ENCODE data around the gene ZDHHC11. TPM values are rescaled to one million over a fixed set of nuclear protein-coding genes. Genes with fewer than 3 reads are reported as not detected.
A peak's percentile ranks its signal among the peaks of the same experiment; 100 is the strongest.
"Not testable (repeated sequence)": the region's sequence is repeated elsewhere in the genome, so short reads cannot be mapped to it uniquely, and the experiment has no call there.

Gene ZDHHC11
- total RNA-seq, 1 experiment from 2014 or later: 2.1 TPM

DNA sequence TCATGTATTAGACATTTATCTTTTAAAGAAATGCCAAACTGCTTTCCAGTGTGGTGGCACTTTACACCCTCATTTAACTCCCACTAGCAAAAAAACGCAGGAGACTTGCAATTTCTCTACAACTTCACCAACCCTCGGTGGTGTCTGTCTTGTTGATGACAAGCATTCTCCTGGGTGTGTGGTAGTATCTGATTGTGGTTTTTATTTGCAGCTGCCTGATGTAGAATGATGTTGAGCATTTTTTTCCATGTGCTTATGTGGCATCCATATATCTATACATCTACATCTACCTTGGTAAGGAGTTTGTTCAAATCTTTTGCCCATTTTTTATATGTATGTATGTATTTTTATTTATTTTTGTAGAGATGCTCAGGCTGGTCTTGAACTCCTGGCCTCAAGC, 16.8 kb downstream of the ZDHHC11 start:
- not testable (repeated sequence) for H3K27me3 ChIP-seq; H3K27ac ChIP-seq; H3K36me3 ChIP-seq; H3K4me3 ChIP-seq; H3K4me1 ChIP-seq; H3K9me3 ChIP-seq (replicated peaks); DNase-seq

DNA sequence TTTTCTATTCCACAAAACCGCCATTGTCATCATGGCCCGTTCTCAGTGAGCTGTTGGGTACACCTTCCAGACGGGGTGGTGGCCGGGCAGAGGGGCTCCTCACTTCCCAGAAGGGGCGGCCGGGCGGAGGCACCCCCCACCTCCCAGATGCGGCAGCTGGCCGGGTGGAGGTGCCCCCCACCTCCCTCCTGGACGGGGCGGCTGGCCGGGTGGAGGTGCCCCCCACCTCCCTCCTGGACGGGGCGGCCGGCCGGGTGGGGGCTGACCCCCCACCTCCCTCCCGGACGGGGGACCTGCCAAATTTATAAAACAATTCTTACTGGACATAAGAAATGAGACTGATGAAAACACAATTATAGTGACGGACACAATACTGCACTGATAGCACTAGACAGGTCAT, 22.6 kb downstream of the ZDHHC11 start:
- not testable (repeated sequence) for H3K27ac ChIP-seq; H3K4me1 ChIP-seq; H3K27me3 ChIP-seq; H3K4me3 ChIP-seq; H3K36me3 ChIP-seq; DNase-seq; H3K9me3 ChIP-seq (replicated peaks)

DNA sequence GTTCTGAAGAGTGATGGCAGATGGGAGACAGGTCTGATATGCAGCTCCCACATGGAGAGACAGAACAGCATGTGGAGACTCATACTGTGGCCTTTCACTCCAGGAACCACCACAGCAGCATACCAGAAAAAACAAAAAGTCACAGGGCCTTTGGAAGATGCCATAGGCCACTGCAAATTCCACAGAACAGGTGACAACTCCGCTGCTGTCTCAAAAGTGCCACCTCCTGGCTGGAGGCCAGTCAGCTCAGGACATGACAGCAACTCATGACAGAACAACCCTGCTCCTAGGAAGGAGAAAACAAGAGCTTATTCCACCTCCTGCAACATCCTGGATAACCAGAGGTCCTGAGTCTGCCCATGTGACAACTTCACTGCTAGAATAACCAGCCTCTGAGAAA, 25.2 kb downstream of the ZDHHC11 start:
- not testable (repeated sequence) for DNase-seq; H3K36me3 ChIP-seq; H3K27me3 ChIP-seq; H3K9me3 ChIP-seq (replicated peaks); H3K4me3 ChIP-seq; H3K27ac ChIP-seq; H3K4me1 ChIP-seq

DNA sequence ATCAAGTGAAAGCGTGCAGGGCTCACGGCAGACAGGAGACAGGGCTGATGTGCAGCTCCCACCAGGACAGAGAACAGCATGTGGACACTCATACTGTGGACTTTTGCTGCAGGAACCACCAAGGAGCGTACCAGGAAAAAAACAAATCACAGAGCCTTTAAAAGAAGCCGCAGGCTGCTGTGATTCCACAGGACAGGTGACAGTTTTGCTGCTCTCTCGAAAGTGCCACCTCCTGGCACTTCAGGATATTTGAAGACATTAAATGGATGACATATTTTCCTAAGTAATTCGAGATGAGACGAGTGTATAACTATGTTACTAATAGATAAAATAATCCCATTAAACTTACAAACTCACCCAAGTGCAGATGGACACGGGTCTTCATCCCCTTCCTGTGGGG, 29.3 kb downstream of the ZDHHC11 start:
- Histone ChIP-seq H3K4me3 (no peak overlapping the region), H3K4me1 (no peaks in the 10 kb centered on the region), H3K27me3 (no peaks in the 10 kb centered on the region), H3K36me3 (no peaks in the 10 kb centered on the region), H3K9me3 (replicated peaks) (no peaks in the 10 kb centered on the region), H3K27ac (no peak overlapping the region)
- DNase-seq: no peak

DNA sequence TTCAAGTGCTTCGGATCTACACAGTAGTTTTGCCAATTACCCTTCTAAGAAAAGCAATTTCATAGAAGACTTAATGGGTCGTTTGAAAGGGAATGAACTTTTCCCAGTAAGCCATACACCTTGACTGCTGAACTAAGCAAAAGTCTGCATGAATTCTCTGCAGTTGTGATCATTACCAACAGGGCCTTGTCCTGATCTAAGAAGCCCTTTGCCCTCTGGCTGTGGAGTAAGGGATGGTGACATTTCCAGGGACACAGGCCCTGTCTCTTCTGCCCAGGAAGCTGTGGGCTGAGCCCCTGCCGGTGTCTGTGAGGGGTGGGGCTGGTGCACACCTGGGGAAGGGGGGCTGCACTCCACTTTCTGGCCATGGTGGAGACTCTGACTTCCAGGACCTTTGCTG, 30.5 kb downstream of the ZDHHC11 start:
- no peak overlapping the region for H3K4me3 ChIP-seq
- H3K4me1 ChIP-seq: no peaks in the 10 kb centered on the region
- no peak for DNase-seq
- H3K36me3 ChIP-seq: no peaks in the 10 kb centered on the region
- no peak overlapping the region for H3K27ac ChIP-seq
- no peaks in the 10 kb centered on the region for H3K9me3 ChIP-seq (replicated peaks)
- no peaks in the 10 kb centered on the region for H3K27me3 ChIP-seq

DNA sequence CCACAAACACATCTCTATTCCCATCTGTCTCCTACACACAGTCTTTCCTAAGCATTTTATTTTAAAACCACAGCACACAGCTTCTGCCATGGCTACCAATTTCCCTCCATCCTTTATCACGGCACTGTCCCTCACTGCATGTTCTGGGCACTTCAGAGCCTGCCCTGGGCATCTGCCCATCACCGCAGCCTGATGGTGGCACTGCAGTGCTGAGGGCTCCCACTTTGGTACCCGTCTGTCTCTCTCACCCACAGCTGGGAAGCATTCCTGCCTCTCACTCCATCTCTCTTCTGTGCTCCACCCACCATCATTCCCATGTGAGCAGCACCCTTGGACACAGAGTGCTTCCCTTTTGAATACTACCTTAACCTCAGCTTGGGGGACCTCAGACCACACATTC, 31.7 kb downstream of the ZDHHC11 start:
- no peaks in the 10 kb centered on the region for H3K4me1 ChIP-seq
- H3K4me3 ChIP-seq: no peak overlapping the region
- H3K9me3 ChIP-seq (replicated peaks): no peaks in the 10 kb centered on the region
- no peak for DNase-seq
- no peak overlapping the region for H3K27ac ChIP-seq
- H3K27me3 ChIP-seq: no peaks in the 10 kb centered on the region
- H3K36me3 ChIP-seq: no peaks in the 10 kb centered on the region

DNA sequence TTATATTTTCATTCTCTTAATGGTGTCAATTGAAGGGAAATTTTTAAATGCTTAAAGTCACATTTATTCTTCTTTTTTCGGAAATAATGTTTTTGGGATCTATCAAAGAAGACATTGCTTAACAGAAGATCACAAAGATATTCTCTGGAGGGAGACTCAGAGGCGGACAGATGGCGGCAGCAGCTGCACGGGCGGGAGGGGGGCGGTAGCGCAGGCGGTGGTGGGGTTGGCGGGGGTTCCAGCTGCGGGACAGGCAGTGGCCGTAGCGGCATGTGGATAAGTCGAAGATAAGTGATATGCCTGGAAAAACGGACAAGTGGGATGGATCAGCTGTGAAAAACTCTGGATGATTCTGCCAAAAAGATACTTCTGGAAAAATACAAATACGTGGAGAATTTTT, 34.6 kb downstream of the ZDHHC11 start:
- Histone ChIP-seq H3K4me3 (no peak overlapping the region), H3K4me1 (no peaks in the 10 kb centered on the region), H3K9me3 (replicated peaks) (no peaks in the 10 kb centered on the region), H3K36me3 (no peaks in the 10 kb centered on the region), H3K27ac (no peak overlapping the region), H3K27me3 (no peaks in the 10 kb centered on the region)
- DNase-seq: peak in 1 of 2 experiments; percentile 5

DNA sequence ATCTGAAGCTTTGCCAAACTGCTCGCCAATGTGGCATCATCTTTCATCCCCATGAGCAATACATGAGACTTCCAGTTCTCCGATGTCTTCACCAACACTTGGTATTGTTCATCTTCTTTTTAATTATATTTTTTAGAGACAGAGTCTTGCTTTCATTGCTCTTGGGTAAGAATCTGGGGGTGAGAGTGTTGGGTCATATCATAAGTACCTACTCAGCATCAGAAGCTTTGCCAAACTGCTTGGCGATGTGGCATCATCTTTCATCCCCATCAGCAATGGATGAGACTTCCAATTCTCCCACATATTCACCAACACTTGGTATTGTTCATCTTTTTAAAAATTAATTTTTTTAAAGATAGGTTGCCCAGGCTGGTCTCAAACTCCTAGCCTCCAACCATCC, 35.3 kb downstream of the ZDHHC11 start:
- H3K27me3 ChIP-seq: no peaks in the 10 kb centered on the region
- no peak overlapping the region for H3K4me3 ChIP-seq
- no peak overlapping the region for H3K27ac ChIP-seq
- no peaks in the 10 kb centered on the region for H3K36me3 ChIP-seq
- no peak for DNase-seq
- no peaks in the 10 kb centered on the region for H3K4me1 ChIP-seq
- no peaks in the 10 kb centered on the region for H3K9me3 ChIP-seq (replicated peaks)

DNA sequence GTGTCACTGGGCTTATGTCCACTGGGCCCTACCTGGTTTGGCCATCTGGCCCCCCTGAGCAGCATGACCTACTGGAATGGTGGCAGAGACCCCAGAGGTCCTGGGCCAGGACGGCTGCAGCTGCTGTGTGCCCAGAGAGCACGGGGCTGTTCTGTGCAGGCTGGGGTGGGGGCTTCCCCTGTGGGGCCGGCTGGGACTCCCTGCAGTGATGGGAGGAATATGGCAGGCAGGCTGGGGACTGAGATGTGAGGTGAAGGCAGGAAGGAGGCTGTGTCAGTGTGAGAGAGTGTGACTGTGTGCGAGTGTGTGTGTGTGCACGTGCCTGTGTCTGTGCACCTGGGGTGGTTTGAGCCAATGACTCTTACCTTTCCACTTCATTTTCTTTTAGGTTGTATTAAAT, 37.2 kb downstream of the ZDHHC11 start:
- not testable (repeated sequence) for H3K4me3 ChIP-seq; H3K9me3 ChIP-seq (replicated peaks); H3K4me1 ChIP-seq; H3K36me3 ChIP-seq; H3K27me3 ChIP-seq; H3K27ac ChIP-seq; DNase-seq

DNA sequence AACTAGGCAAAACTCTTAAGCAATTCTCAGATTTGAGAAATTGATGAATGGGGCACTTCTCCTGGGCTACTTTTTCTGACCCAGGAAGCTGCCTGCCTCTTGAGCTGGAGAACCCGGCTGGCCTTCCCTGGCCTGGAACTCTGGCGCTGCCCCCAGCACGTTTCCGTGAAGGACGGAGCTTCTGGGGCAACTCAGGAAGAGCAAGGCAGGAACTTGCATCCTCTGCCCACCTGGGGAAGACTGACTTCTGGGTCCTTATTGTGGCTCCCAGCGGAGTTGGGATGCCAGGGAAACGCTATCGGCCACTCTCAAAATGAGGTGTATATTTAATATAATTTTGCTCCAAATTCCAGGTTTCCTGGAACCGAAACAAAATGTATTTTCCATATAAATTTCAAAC, 39.4 kb downstream of the ZDHHC11 start:
- not testable (repeated sequence) for H3K9me3 ChIP-seq (replicated peaks); H3K36me3 ChIP-seq; H3K27ac ChIP-seq; DNase-seq; H3K4me3 ChIP-seq; H3K27me3 ChIP-seq; H3K4me1 ChIP-seq

DNA sequence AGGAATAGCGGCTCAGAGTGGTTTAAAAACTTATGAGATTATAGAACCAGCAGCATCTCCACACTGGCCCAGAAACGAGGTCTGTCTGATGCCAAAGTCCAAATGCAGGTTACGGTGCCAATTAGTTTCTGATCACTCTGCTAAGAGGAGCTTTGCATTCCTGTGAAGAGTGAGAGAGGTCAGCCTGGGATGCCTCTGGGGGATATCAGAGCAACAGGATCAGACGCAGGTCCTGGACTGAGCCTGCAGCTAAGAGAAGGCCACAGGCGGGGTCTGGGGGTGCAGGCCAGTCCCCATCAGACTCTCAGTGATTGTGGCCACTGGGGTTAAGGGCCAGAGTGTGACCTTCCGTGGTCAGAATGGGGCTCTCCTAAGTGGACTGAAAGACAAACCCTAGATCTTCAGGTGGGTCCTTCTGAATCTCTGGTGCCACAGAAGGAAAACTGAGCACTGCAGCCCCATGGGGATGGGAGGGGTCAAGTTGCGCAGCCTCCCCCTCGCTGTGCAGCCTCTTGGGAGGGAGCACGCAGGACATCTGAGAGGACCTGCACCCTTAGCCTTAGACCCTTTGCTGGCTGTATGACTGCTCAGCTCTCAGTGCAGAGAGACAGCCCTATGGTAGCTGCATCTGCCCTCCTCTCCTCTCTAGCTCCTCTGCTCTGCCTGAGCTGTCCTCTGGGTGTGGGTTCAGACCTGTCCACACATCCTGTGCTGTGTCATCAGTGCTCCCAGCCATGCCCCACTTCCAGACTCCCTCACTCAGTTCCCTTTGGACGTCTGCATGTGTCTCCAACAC, 42.9 kb downstream of the ZDHHC11 start:
- H3K4me1 ChIP-seq; H3K36me3 ChIP-seq; H3K27me3 ChIP-seq; H3K9me3 ChIP-seq (replicated peaks); H3K4me3 ChIP-seq; H3K27ac ChIP-seq; DNase-seq: not testable (repeated sequence)

DNA sequence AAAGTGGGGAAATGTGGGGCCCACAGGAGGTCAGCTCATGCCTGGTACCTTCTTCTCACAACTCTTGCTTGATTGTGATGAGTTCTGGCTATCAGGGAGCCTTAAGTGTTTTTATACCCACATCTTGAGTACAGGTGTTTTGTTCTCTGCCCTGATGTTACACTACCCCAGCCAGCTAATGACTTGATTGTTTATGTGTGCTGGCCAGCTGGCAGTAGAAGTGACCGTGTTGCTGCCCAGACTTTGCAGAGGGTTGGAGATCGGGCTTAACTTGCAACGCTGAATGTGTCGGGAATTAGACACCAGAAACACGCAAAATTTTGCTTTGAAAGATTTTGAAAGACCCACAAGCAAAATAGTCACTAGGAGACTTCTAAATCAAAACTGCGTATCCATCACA, 49.3 kb downstream of the ZDHHC11 start:
- Histone ChIP-seq H3K36me3 (no peaks in the 10 kb centered on the region), H3K4me3 (no peak overlapping the region), H3K27me3 (no peaks in the 10 kb centered on the region), H3K27ac (no peak overlapping the region), H3K4me1 (no peaks in the 10 kb centered on the region), H3K9me3 (replicated peaks) (no peaks in the 10 kb centered on the region)
- no peak for DNase-seq

DNA sequence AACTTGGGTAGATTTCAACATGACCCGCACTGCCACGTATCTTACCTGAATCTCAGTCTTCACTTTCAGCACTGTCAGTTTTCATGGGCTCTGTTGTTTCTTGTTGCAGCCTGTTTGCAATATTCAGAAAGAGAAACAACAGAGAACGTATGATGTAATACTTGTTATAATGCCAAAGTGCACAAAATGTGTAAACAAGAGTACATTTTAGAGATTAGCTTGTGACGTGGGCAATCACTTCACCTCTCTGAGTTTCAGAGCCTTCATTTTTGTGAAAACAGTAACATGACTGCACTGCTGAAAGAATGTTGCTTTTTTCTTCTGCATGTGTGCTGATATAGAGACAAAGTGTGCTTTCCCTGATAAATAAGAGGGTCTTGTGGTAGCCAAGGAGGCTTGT, 49.7 kb downstream of the ZDHHC11 start:
- H3K4me1 ChIP-seq; H3K27ac ChIP-seq; H3K27me3 ChIP-seq; DNase-seq; H3K4me3 ChIP-seq; H3K36me3 ChIP-seq; H3K9me3 ChIP-seq (replicated peaks): not testable (repeated sequence)

DNA sequence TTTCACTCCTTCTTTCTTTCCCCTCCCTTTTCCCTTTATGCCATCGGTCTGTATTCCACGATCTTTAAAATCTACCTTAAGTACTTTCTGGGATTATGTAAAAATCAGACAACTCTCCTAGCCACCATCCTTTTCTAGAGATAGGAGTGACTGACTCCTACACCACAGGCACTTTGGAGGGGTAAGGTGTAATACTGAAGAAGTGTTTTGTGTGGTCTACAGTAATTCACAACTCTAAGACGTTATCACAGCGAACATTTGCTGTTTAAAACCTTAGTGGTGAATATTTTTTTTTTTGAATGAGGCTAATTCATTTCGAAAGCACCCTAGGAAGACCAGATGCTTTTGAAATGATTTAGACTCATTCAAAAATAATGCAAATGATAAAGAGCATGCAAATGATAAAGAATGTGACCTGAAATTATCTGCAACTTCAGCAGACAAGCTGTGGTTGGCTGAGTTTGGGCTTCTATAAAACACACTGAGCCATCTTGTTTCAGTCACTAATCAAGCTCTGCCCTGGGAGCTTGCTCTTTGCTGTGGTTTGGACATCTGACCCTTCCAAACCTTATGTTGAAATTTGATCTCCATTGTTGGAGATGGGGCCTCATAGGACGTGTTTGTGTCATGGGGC, 52.2 kb downstream of the ZDHHC11 start:
- DNase-seq; H3K9me3 ChIP-seq (replicated peaks); H3K4me3 ChIP-seq; H3K27me3 ChIP-seq; H3K27ac ChIP-seq; H3K36me3 ChIP-seq; H3K4me1 ChIP-seq: not testable (repeated sequence)

DNA sequence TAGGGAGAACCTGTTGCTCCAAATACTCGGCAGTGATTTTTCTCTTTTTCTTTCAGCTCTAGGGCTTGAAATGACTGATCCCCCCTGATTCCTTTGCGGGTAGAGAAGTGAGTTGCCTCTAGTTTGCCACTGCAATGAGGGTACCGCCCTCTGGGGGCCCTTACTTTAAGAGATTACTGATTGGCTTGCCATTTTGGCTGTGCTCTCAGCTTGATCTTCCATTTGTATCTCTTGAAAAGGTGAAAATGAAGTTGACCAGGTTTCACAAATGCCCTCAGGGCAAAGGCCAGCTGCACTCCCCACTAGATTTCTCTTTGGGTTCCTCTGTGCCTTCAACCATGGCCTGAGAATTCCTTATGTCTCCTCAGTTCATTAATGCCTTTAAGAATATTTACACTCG, 52.8 kb downstream of the ZDHHC11 start:
- not testable (repeated sequence) for H3K9me3 ChIP-seq (replicated peaks); H3K36me3 ChIP-seq; H3K27ac ChIP-seq; DNase-seq; H3K4me1 ChIP-seq; H3K4me3 ChIP-seq; H3K27me3 ChIP-seq

DNA sequence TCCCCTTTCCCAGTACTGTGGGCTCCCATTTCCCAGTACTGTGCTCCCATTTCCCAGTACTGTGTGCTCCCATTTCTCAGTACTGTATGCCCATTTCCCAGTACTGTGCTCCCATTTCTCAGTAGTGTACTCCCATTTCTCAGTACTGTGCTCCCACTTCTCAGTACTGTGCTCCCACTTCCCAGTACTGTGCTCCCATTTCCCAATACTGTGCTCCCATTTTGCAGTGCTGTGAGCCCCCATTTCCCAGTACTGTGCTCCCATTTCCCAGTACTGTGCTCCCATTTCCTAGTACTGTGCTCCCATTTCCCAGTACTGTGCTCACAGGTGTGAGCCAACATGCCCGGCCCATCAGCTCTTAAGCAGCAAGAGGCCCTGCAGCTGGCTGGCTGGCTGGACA, 54.9 kb downstream of the ZDHHC11 start:
- not testable (repeated sequence) for H3K4me1 ChIP-seq; DNase-seq; H3K36me3 ChIP-seq; H3K4me3 ChIP-seq; H3K9me3 ChIP-seq (replicated peaks); H3K27ac ChIP-seq; H3K27me3 ChIP-seq
